GM12872 (cell line): ENCODE data around the gene NBEAL2.

Experiments
- TF ChIP-seq, protein P1 (sequence below): IDR thresholded peaks from 3 replicates; pipeline ENCODE4 v1.5.1; 2011; ENCODE audit warnings: low read depth, mild to moderate bottlenecking, low read length, moderate library complexity; ENCODE audit not compliant: insufficient read depth

Gene NBEAL2

DNA sequence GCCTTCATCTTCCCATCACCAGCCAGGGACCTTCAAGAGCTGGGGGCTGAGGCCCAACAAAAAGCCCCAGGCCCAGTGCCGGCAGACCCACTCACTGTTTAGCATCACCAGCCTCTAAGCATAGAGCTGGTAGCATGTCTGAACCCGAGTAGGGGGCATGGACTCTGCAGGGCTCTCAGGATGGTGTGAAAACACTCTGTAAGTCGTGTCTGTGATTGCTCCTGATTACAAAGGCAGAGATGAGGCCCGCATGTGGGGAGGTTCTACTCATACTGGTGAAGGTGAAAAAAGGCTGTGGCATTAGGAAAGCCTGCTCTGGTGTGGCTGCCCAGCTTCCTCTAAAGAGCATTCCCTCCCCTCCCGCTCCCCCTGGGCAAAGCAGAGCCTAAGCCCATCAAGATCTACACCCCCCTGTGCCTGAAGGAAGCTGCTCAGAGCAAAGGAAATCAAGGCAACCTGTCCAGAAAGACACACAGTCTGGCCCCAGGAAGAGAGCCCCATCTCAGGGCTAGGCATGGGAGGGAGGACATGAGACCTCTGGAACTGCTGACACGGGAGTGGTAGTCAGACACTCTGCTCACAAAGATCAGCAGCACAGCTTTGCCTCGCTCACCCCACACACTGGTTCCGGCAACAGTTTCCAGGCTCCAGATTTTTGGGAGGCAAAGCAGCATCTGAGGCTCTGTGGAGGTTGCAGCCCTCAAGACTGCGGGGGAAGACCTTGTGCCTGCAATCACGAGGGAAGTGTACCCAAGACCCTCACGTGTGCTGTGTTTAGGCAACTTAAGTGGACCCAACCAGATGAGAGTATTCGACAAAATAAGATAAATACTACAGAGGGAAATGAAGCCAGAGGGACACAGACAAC is 39.7 kb upstream of the NBEAL2 start:
- TF ChIP-seq, protein P1, sequence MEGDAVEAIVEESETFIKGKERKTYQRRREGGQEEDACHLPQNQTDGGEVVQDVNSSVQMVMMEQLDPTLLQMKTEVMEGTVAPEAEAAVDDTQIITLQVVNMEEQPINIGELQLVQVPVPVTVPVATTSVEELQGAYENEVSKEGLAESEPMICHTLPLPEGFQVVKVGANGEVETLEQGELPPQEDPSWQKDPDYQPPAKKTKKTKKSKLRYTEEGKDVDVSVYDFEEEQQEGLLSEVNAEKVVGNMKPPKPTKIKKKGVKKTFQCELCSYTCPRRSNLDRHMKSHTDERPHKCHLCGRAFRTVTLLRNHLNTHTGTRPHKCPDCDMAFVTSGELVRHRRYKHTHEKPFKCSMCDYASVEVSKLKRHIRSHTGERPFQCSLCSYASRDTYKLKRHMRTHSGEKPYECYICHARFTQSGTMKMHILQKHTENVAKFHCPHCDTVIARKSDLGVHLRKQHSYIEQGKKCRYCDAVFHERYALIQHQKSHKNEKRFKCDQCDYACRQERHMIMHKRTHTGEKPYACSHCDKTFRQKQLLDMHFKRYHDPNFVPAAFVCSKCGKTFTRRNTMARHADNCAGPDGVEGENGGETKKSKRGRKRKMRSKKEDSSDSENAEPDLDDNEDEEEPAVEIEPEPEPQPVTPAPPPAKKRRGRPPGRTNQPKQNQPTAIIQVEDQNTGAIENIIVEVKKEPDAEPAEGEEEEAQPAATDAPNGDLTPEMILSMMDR, result no peak

DNA sequence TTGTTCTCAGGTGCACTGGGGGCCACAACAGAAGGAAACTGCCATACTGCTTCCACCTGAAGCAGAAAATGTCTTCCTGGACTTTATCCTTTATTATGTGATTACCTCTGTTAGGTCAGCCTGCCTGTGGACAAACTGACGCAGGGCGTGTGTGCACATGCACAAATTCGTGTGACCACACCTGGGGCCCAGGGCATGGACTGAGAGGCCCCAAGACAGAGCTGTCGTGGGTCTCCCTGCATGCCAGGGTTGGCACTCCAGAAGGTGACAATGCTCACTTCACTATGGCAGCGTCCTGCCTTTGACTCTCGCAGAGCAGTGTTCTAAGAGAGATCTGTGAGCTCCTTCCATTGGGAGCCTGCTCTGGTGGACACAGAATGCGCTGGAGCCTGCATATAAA is 37.4 kb upstream of the NBEAL2 start:
- TF ChIP-seq, protein P1, result no peak

DNA sequence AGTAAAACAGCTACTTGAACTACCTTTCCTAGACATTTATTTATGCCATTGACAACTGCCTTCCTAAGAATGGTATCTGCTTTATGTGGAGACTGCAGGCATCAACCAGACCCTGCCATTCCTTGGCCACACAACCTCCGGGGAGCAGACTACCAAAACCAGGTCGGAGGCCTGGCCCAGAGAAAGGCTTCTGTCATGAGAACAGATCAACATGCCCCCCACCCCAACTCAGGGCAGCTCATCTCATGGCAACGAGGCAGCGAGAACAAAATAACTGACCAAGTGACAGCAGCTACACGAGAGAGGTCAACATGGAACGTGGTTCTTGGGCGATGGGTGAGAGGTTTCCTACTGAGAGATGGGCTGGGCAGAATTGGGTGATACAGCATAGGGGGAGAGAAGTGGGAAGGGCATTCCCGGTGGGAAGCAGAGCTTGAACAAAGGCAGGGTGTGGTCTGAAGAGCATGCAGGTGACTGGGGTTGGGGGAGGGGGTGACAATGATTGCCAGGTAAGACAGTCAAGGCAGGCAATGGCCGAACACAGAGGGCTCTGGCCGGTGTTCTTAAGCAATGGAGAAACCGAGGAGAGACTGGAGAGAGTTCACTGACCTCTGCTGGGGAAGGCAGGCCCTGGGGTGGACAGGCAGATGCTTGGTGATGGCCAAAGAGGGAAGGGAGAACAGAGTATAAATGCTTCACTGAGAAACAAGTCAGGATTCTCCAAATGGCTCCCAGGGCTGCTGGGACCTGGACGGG is 36.8 kb upstream of the NBEAL2 start:
- TF ChIP-seq, protein P1, result no peak

DNA sequence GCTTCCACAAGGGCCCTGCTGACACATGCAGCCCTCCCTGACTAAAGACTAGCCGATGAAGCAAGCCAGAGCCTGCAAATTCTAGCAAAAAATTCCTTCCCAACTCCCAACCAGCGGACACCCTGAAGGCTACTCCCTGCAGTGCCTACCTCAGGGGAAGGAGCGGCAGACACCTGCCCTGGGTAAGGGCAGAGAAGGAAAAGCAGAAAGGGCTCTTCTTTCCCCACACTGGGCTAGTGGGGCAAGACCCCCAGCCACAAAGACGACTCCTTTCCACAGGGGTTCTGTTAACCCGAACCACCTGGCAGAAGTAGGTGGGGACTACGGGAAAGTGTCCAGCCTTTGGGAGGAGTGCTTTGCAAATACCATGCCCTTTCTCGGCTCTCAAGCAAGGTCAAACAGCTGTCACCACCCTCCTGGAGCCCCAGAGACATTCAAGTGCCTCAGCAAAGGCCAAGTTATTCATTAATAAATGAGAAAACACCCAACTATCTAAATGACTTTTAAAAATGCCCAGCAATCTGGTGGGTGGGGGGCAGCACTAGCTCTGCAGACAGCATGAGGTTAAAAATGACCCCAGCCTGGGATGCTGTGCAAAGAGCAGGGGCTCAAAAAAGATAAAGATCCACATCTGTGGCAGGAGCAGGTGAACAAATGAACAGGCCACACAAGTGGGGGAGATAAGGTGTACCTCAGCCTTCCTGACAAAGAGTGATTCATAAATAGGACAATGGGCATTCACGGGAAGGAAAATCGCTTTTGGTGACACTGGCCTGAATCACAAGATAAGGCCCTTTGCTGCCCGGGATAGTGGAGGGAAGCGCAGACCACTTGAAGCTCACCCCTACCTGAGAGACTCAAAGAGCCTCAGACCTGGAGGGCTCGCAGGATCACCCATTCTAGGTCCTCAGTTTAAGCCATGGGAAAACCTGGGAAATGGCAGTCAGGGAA is 36.0 kb upstream of the NBEAL2 start:
- TF ChIP-seq, protein P1, result no peak

DNA sequence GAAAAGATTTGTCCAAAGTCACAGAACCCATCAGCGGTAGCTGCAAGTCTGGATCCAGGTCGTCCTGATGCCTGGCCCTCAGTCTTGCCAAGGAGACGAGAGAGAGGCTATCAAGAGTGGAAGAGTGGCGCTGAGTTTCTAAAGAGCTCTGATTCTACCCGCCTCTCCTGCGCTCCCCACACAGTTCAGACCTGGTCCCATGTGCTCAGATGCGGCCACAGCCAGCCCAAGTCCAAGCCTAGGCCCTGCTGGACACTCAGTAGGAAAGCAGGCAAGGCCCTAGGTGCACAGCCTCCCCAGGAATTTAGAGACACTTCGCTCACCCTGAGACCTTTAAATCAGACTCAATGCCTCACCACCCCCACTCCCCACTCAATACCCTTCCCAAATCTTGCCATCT is 35.3 kb upstream of the NBEAL2 start:
- TF ChIP-seq, protein P1, result no peak

DNA sequence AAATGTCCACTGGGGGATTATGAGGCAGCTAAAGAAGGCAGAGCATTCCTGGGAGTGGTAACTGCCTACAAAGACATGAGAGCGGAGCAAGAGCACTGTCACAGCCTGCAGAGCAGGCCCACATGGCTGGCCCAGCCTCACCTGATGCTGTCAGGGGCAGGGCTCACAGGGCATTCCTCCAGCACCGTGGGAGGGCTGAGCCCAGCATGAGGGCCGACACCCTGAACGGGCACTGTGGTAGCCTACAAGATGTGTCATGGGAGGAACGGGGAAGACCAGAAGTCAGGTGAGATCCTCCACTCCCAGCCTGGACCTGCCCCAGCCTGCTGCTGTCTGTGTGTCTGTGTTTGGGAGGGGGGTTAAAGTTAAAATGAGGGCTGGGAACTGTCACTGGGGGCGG is 33.0 kb upstream of the NBEAL2 start:
- TF ChIP-seq, protein P1, result no peak
